HAP-1 (cell line): ENCODE data around the gene ABCG4.
"Not testable (repeated sequence)": the region's sequence is repeated elsewhere in the genome, so short reads cannot be mapped to it uniquely, and the experiment has no call there.

ENCODE experiments used
- DNase-seq, 2 experiments: peaks; one replicate each; pipeline ENCODE4 v3.0.0-alpha.2; 2016 to 2020; ENCODE audit warnings: low spot score in 2 of 2
- H3K27me3 ChIP-seq: fragments of 250-450 bp; sonication (Bioruptor Pico); 2 replicates; pipeline ENCODE4 v1.5.1; 2020; ENCODE audit warnings: low read depth, mild to moderate bottlenecking, moderate library complexity
- H3K36me3 ChIP-seq: fragments of 250-450 bp; sonication (Bioruptor Pico); replicated peaks from 2 replicates; pipeline ENCODE4 v1.5.1; 2020; ENCODE audit warnings: mild to moderate bottlenecking
- H3K4me1 ChIP-seq: fragments of 250-450 bp; sonication (Bioruptor Pico); 2 replicates; pipeline ENCODE4 v1.5.1; 2020; ENCODE audit warnings: mild to moderate bottlenecking
- H3K4me3 ChIP-seq: fragments of 250-450 bp; sonication (Bioruptor Pico); 2 replicates; pipeline ENCODE4 v1.5.1; 2020; ENCODE audit warnings: mild to moderate bottlenecking, moderate library complexity
- H3K9me3 ChIP-seq: fragments of 250-450 bp; sonication (Bioruptor Pico); 2 replicates; pipeline ENCODE4 v1.5.1; 2020; ENCODE audit warnings: mild to moderate bottlenecking, moderate library complexity
- in situ Hi-C: fragments of 300-500 bp; cut with MboI; formaldehyde crosslinking; loops from 3 replicates; pipeline ENCODE4 v1.14.3; 2020; ENCODE audit warnings: low sequenced_read_pairs, inconsistent platforms, mixed read lengths

ABCG4 gene

GRCh38 chr11:119169282-119169719, 20.4 kb downstream of the ABCG4 start:
- peak overlapping the region; percentile 58 for H3K4me3 ChIP-seq
- in situ Hi-C loops = no loop called here
- no peaks in the 10 kb centered on the region for H3K27me3 ChIP-seq
- H3K36me3 ChIP-seq = peaks cover 7% of the 10 kb centered on the region; the same call in 1 of the 2 replicates
- no peaks in the 10 kb centered on the region; the same call in 1 of the 2 replicates for H3K4me1 ChIP-seq
- DNase-seq = peak; percentile 26 to 54
- no peaks in the 10 kb centered on the region for H3K9me3 ChIP-seq

- Histone ChIP-seq H3K27me3 (no peaks in the 10 kb centered on the region), H3K9me3 (no peaks in the 10 kb centered on the region), H3K4me3 (no peak overlapping the region), H3K4me1 (no peaks in the 10 kb centered on the region; the same call in 1 of the 2 replicates), H3K36me3 (peaks cover 22% of the 10 kb centered on the region)
- no peak for DNase-seq
- in situ Hi-C loops = no loop called here
These were observed 23.7 kb downstream of the ABCG4 start for GRCh38 chr11:119172513-119172912.

GRCh38 chr11:119173453-119173852, 24.6 kb downstream of the ABCG4 start:
- Histone ChIP-seq H3K4me1 (no peaks in the 10 kb centered on the region; the same call in 1 of the 2 replicates), H3K4me3 (no peak overlapping the region), H3K36me3 (peaks cover 22% of the 10 kb centered on the region), H3K9me3 (no peaks in the 10 kb centered on the region), H3K27me3 (no peaks in the 10 kb centered on the region)
- DNase-seq = no peak
- in situ Hi-C loops = no loop called here

- H3K4me1 ChIP-seq = no peaks in the 10 kb centered on the region
- in situ Hi-C loops = no loop called here
- no peaks in the 10 kb centered on the region for H3K27me3 ChIP-seq
- H3K36me3 ChIP-seq = peaks cover 22% of the 10 kb centered on the region
- H3K4me3 ChIP-seq = no peak overlapping the region
- H3K9me3 ChIP-seq = no peaks in the 10 kb centered on the region
- DNase-seq = no peak
These were observed 26.7 kb downstream of the ABCG4 start for GRCh38 chr11:119175493-119176077.

- peaks cover 18% of the 10 kb centered on the region for H3K36me3 ChIP-seq
- in situ Hi-C loops = no loop called here
These were observed 29.4 kb downstream of the ABCG4 start for GRCh38 chr11:119178166-119178680.

GRCh38 chr11:119179342-119179741, 30.5 kb downstream of the ABCG4 start:
- H3K36me3 ChIP-seq = peaks cover 15% of the 10 kb centered on the region; the same call in 1 of the 2 replicates
- DNase-seq = no peak
- H3K27me3 ChIP-seq = no peaks in the 10 kb centered on the region
- H3K4me1 ChIP-seq = no peaks in the 10 kb centered on the region
- H3K4me3 ChIP-seq = no peak overlapping the region
- in situ Hi-C loops = no loop called here
- no peaks in the 10 kb centered on the region for H3K9me3 ChIP-seq

More at GRCh38 chr11:119178166-119178680, 29.4 kb downstream of the ABCG4 start:
- no peaks in the 10 kb centered on the region for H3K9me3 ChIP-seq
- no peaks in the 10 kb centered on the region for H3K27me3 ChIP-seq
- no peak overlapping the region for H3K4me3 ChIP-seq
- DNase-seq = no peak
- no peaks in the 10 kb centered on the region for H3K4me1 ChIP-seq

- H3K9me3 ChIP-seq = no peaks in the 10 kb centered on the region
- in situ Hi-C loops = no loop called here
- H3K4me1 ChIP-seq = no peaks in the 10 kb centered on the region
- DNase-seq = no peak
- no peak overlapping the region for H3K4me3 ChIP-seq
- no peaks in the 10 kb centered on the region for H3K27me3 ChIP-seq
- H3K36me3 ChIP-seq = peaks cover 11% of the 10 kb centered on the region; the same call in 1 of the 2 replicates
These were observed 31.1 kb downstream of the ABCG4 start for GRCh38 chr11:119179983-119180382.

GRCh38 chr11:119180729-119181676, 32.2 kb downstream of the ABCG4 start:
- Histone ChIP-seq H3K27me3 (no peaks in the 10 kb centered on the region), H3K9me3 (no peaks in the 10 kb centered on the region), H3K4me1 (no peaks in the 10 kb centered on the region), H3K4me3 (no peak overlapping the region), H3K36me3 (peaks cover 5% of the 10 kb centered on the region; the same call in 1 of the 2 replicates)
- in situ Hi-C loops = no loop called here
- no peak for DNase-seq

- H3K9me3 ChIP-seq = no peaks in the 10 kb centered on the region
- H3K36me3 ChIP-seq = peaks cover 3% of the 10 kb centered on the region; the same call in 1 of the 2 replicates
- no peak for DNase-seq
- no peaks in the 10 kb centered on the region for H3K27me3 ChIP-seq
- in situ Hi-C loops = no loop called here
- no peaks in the 10 kb centered on the region for H3K4me1 ChIP-seq
- no peak overlapping the region for H3K4me3 ChIP-seq
These were observed 33.0 kb downstream of the ABCG4 start for GRCh38 chr11:119181677-119182412.

- H3K4me3 ChIP-seq, H3K9me3 ChIP-seq, H3K4me1 ChIP-seq, in situ Hi-C loops, DNase-seq, H3K27me3 ChIP-seq, H3K36me3 ChIP-seq: not testable (repeated sequence)
These were observed 35.5 kb downstream of the ABCG4 start for GRCh38 chr11:119184399-119184798.

GRCh38 chr11:119185981-119186634, 37.3 kb downstream of the ABCG4 start:
- Histone ChIP-seq H3K4me1 (no peaks in the 10 kb centered on the region), H3K9me3 (no peaks in the 10 kb centered on the region), H3K36me3 (no peaks in the 10 kb centered on the region), H3K4me3 (no peak overlapping the region), H3K27me3 (no peaks in the 10 kb centered on the region)
- no peak for DNase-seq
- in situ Hi-C loops = no loop called here

- no peaks in the 10 kb centered on the region for H3K36me3 ChIP-seq
- in situ Hi-C loops = no loop called here
- H3K4me3 ChIP-seq = no peak overlapping the region
- no peaks in the 10 kb centered on the region for H3K4me1 ChIP-seq
- no peak for DNase-seq
- no peaks in the 10 kb centered on the region for H3K9me3 ChIP-seq
- H3K27me3 ChIP-seq = no peaks in the 10 kb centered on the region
These were observed 38.5 kb downstream of the ABCG4 start for GRCh38 chr11:119187123-119187892.
